Gastrocnemius medialis (tissue), 4 donors: ENCODE results near the gene PDYN. TPM values are rescaled to one million over a fixed set of nuclear protein-coding genes. Genes with fewer than 3 reads are reported as not detected.

Experiments used
- ATAC-seq, 2 donors: fragments of 150-250 bp; one replicate each; pipeline ENCODE4 v1.9.1; 2016
- DNase-seq, 2 donors: peaks; one replicate each; pipeline ENCODE4 v3.0.0-alpha.2; 2019
- H3K27ac ChIP-seq, 4 donors: fragments of 200-600 bp; sonication (generic); 1 replicate in 1 of 4; 2 replicates in 3 of 4; pipeline ENCODE4 v1.5.1; 2016 to 2018; ENCODE audit warnings: mild to moderate bottlenecking in 2 of 4, moderate library complexity in 1 of 4
- H3K27me3 ChIP-seq, 3 donors: fragments of 200-600 bp; sonication (generic) in 2 of 3; 1 replicate in 1 of 3; 2 replicates in 2 of 3; pipeline versions ENCODE4 v1.5.1 to v1.6.0; 2016 to 2019; ENCODE audit warnings: mild to moderate bottlenecking in 1 of 3, moderate library complexity in 1 of 3
- H3K36me3 ChIP-seq, 2 donors: fragments of 200-600 bp; sonication (generic) in 1 of 2; one replicate each; pipeline ENCODE4 v1.5.1; 2017 to 2018
- H3K4me1 ChIP-seq, 2 donors: fragments of 200-600 bp; sonication (generic) in 1 of 2; one replicate each; pipeline ENCODE4 v1.5.1; 2016 to 2017; ENCODE audit warnings: mild to moderate bottlenecking in 2 of 2
- H3K4me3 ChIP-seq, 4 donors: fragments of 200-600 bp; sonication (generic) in 3 of 4; 1 replicate in 1 of 4; 2 replicates in 3 of 4; pipeline ENCODE4 v1.5.1; 2016 to 2019; ENCODE audit warnings: mild to moderate bottlenecking in 2 of 4
- H3K9me3 ChIP-seq, 3 donors: fragments of 200-600 bp; sonication (generic) in 2 of 3; 1 replicate in 1 of 3; 2 replicates in 2 of 3; pipeline ENCODE4 v1.5.1; 2016 to 2019
- CTCF ChIP-seq, 5 experiments: fragments of 450-650 bp in 3 of 5; fragments of 200-600 bp in 2 of 5; sonication (generic) in 2 of 5; IDR thresholded peaks in 4 of 5; conservative IDR thresholded peaks in 1 of 5; 1 replicate in 4 of 5; 2 replicates in 1 of 5; pipeline ENCODE4 v1.5.1; 2016 to 2019; ENCODE audit warnings: antibody characterized with exemption in 5 of 5, mild to moderate bottlenecking in 3 of 5, moderate library complexity in 3 of 5
- POLR2A ChIP-seq, 2 donors: fragments of 450-650 bp; IDR thresholded peaks; one replicate each; pipeline ENCODE4 v1.6.1; 2017; ENCODE audit warnings: antibody characterized with exemption in 2 of 2, mild to moderate bottlenecking in 2 of 2, moderate library complexity in 2 of 2
- in situ Hi-C, 4 donors: fragments of 200-750 bp; cut with MboI; loops; one replicate each; pipeline versions ENCODE4 v1.15.0 to v1.8.0; 2017; ENCODE audit warnings: low sequenced_read_pairs in 4 of 4
- intact Hi-C: fragments of 100-400 bp; cut with DNase I; formaldehyde crosslinking; loops from one replicate; pipeline ENCODE4 v1.15.1; 2023; ENCODE audit warnings: low total_unique reads
- total RNA-seq, 4 donors: library from RNA; depleted of rRNA; stranded (reverse); fragments of >200 nt; gene quantifications; one replicate each; pipeline versions ENCODE4 v1.1.0 to v1.2.3, GENCODE V29; 2016

The PDYN gene
- total RNA-seq, 4 donors from 2014 or later, result not detected

DNA sequence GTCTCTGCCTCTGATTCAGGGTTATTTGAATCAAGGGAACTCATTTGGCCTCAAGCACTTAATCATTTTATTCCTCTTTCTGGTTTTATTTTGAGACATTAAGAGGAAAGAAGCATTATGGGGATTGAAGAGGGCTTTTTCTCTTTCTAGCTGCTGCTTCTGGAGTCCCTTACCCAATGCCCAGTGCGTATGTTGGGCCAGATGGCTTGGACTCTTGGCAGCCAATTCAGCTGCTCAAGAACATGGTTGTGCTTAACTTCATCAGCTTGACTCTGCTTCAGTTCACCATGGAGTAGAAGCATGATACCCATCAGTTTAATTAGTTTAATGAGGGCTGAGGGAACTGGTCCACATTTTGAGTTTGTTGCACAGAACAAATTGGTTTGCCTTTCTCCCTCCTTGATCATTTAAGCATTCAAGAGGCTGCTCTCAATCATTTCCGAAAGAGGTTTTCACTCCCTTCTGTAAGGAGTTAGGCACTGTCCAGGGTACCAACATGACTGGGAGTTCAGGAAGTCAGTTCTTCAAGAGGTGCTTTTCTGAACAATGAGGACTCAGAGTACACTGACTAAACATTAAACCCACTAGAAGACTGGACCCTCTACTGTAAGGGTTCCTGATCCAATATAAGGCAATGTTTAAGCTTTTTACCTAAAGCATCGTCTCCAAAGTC lies 14.6 kb downstream of the PDYN start:
- peaks cover 5 to 9% (median 7%) of the 10 kb centered on the region in 3 donors for H3K27me3 ChIP-seq
- no peaks in the 10 kb centered on the region for H3K36me3 ChIP-seq
- no peaks in the 10 kb centered on the region for H3K9me3 ChIP-seq
- no peak overlapping the region for H3K4me3 ChIP-seq
- ATAC-seq (no peak), DNase-seq (no peak)
- in situ Hi-C loops, result no loop called here
- H3K27ac ChIP-seq, result no peak overlapping the region
- intact Hi-C loops, result no loop called here
- no peaks in the 10 kb centered on the region for H3K4me1 ChIP-seq
- no peak for TF ChIP-seq POLR2A (IDR thresholded peaks at IDR 0.05)

- in situ Hi-C loops (no loop called here), intact Hi-C loops (no loop called here)
- DNase-seq (no peak), ATAC-seq (no peak)
- peaks cover 3 to 6% (median 5%) of the 10 kb centered on the region in 3 donors for H3K27me3 ChIP-seq
- H3K9me3 ChIP-seq, result no peaks in the 10 kb centered on the region
- H3K36me3 ChIP-seq, result no peaks in the 10 kb centered on the region
- no peak overlapping the region for H3K4me3 ChIP-seq
- H3K4me1 ChIP-seq, result no peaks in the 10 kb centered on the region
- H3K27ac ChIP-seq, result no peak overlapping the region
- TF ChIP-seq POLR2A (IDR thresholded peaks at IDR 0.05) (no peak), CTCF (IDR thresholded peaks at IDR 0.05 in 4 of 5, conservative IDR thresholded peaks at IDR 0.05 in 1 of 5) (no peak)
These were observed 18.6 kb downstream of the PDYN start for GRCh38 chr20:1975291-1975690.

GRCh38 chr20:1973601-1974440 lies 20.0 kb downstream of the PDYN start:
- Histone ChIP-seq H3K36me3 (no peaks in the 10 kb centered on the region), H3K9me3 (no peaks in the 10 kb centered on the region), H3K27me3 (peaks cover 0 to 2% (median 0%) of the 10 kb centered on the region in 3 donors), H3K4me3 (no peak overlapping the region), H3K27ac (no peak overlapping the region), H3K4me1 (no peaks in the 10 kb centered on the region)
- ATAC-seq, result no peak
- intact Hi-C loops, result no loop called here
- in situ Hi-C loops, result no loop called here
- no peak for DNase-seq
- TF ChIP-seq CTCF (IDR thresholded peaks at IDR 0.05 in 4 of 5, conservative IDR thresholded peaks at IDR 0.05 in 1 of 5), result no peak
- no peak for TF ChIP-seq POLR2A (IDR thresholded peaks at IDR 0.05)

DNA sequence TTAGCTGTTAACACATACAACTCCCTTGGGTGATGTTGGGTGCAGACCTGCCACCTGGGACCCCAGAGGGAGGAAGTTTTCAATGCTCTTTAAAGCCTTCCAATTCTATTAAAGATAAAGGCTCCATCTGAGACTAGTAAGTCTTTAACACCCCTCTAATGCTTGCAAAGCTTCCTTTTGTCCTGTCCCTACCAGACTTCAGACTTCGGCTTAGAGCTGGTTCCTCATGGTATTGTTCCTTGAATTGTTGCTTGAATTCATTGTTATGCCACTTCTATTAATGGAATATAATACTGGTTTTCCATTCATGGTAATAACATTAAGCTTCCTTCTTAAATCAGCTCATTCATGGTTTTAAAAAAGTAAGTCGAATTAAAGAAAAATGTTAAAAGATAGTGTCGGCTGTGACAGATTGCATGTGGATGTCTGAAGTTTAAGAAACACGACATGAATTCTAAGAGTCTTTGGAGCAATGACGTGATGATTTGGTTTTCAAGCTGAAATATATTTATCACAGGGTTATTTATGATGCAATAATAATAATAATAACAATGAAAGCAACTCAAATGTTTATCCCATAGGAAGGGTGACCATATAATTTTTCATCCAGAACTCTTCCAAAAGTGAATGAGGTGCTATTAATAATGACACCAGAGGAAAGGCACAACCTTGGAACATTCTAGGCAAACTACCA lies 21.8 kb downstream of the PDYN start:
- no peaks in the 10 kb centered on the region for H3K4me1 ChIP-seq
- no peak overlapping the region for H3K27ac ChIP-seq
- no peak overlapping the region for H3K4me3 ChIP-seq
- DNase-seq (no peak), ATAC-seq (no peak)
- H3K36me3 ChIP-seq, result no peaks in the 10 kb centered on the region
- H3K9me3 ChIP-seq, result no peaks in the 10 kb centered on the region
- intact Hi-C loops, result no loop called here
- in situ Hi-C loops, result no loop called here
- no peaks in the 10 kb centered on the region for H3K27me3 ChIP-seq
- TF ChIP-seq CTCF (IDR thresholded peaks at IDR 0.05 in 4 of 5, conservative IDR thresholded peaks at IDR 0.05 in 1 of 5) (no peak), POLR2A (IDR thresholded peaks at IDR 0.05) (no peak)

DNA sequence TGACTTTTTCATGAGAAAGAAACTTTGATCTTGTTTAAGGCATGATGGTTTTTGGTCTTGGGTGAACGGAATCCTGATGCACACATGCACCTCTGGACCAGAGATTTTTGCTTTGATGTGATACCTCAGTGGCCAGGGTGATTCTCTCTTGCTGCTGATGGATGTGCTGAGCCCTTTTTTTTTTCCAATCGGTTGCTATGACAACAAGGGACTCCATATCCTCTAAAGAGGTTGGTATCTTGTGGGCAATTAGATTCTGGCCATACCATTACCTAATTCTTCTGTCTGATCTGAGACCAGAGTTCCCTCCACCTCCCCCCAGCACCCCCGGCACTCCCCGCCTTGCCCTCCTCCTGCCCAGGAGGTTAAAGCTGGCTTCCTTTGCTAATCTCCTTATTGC lies 24.9 kb downstream of the PDYN start:
- Histone ChIP-seq H3K27me3 (no peaks in the 10 kb centered on the region), H3K36me3 (no peaks in the 10 kb centered on the region), H3K9me3 (no peaks in the 10 kb centered on the region), H3K4me3 (no peak overlapping the region), H3K4me1 (peaks cover 6% of the 10 kb centered on the region in 2 donors), H3K27ac (no peak overlapping the region)
- TF ChIP-seq CTCF (IDR thresholded peaks at IDR 0.05 in 4 of 5, conservative IDR thresholded peaks at IDR 0.05 in 1 of 5), result no peak
- TF ChIP-seq POLR2A (IDR thresholded peaks at IDR 0.05), result no peak
- in situ Hi-C loops, result loop anchor here (5.0 to 10.0 kb wide), 3 partner anchors 126 to 203 kb away; no protein-coding TSS in a partner anchor
- no peak for DNase-seq
- intact Hi-C loops, result no loop called here
- ATAC-seq, result no peak
